Spinal cord (tissue), 10 donors: ENCODE data around the gene LRIG1. TPM values are rescaled to one million over a fixed set of nuclear protein-coding genes. Genes with fewer than 3 reads are reported as not detected.

Source experiments
- DNase-seq, 6 donors: peaks; one replicate each; pipeline versions ENCODE4 v3.0.0 to v3.0.0-alpha.2; 2013 to 2015; ENCODE audit warnings: low spot score in 6 of 6, low read depth in 4 of 6
- H3K27ac ChIP-seq: one replicate; pipeline ENCODE4 v1.5.1; 2013; ENCODE audit warnings: low read depth, low read length, control low read depth
- H3K27me3 ChIP-seq: one replicate; pipeline ENCODE4 v1.6.1; 2013; ENCODE audit warnings: low read length; ENCODE audit not compliant: control insufficient read depth, insufficient read depth
- H3K36me3 ChIP-seq: one replicate; pipeline ENCODE4 v1.6.1; 2013; ENCODE audit warnings: low read length; ENCODE audit not compliant: control insufficient read depth, insufficient read depth
- H3K4me1 ChIP-seq: one replicate; pipeline ENCODE4 v1.6.1; 2013; ENCODE audit warnings: low read length; ENCODE audit not compliant: control insufficient read depth, insufficient read depth
- H3K4me3 ChIP-seq: one replicate; pipeline ENCODE4 v1.5.1; 2013; ENCODE audit warnings: low read depth, low read length, control low read depth
- H3K9me3 ChIP-seq: one replicate; pipeline ENCODE4 v1.6.1; 2013; ENCODE audit warnings: low read length; ENCODE audit not compliant: control insufficient read depth, insufficient read depth
- WGBS: methylation state at CpG from one replicate; pipeline ENCODE4 v1.1.5; 2013; ENCODE audit warnings: missing lambda C conversion rate; ENCODE audit not compliant: insufficient coverage; 5-methylcytosine and 5-hydroxymethylcytosine counted together
- polyA plus RNA-seq, 2 donors: library from polyadenylated mRNA; unstranded; fragments of 120-200 nt; gene quantifications; one replicate each; pipeline ENCODE4 v1.2.1, GENCODE V29; 2013; ENCODE audit not compliant: insufficient read length in 2 of 2
- total RNA-seq, 2 donors: library from RNA; depleted of rRNA in 1 of 2; stranded (reverse); fragments of 120-200 nt in 1 of 2; fragments of >200 nt in 1 of 2; gene quantifications; one replicate each; pipeline versions ENCODE4 v1.2.3 to v1.2.4, GENCODE V29; 2013 to 2014
- donor health status: healthy.

LRIG1 gene
- total and polyA plus RNA-seq, 4 donors: 85.4 to 229 (median 147) TPM

DNA sequence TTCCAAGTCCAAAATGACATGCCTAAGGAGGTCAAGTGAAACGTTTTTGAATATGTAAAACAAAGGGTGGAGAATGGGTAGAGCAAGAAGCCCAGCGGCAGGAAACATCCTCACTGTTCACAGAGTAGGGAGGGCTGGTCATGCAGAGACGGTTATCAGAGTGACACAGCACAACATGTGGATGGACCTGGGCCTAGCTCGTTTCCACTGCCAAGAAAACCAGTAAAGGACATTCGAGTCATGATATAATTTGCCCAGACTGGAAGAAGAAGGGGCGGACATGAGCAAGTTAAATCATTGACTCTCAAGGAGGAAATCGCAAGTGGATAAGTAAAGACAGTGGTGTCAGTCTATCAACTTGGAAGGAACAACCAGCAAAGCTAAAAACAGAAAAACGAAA lies 89.3 kb downstream of the LRIG1 start:
- peak overlapping the region; percentile 65 for H3K27ac ChIP-seq
- no peaks in the 10 kb centered on the region for H3K9me3 ChIP-seq
- H3K36me3 ChIP-seq: peaks cover 58% of the 10 kb centered on the region
- peaks cover 67% of the 10 kb centered on the region for H3K4me1 ChIP-seq
- no peaks in the 10 kb centered on the region for H3K27me3 ChIP-seq
- WGBS: 56% methylated on average over 7 of the region's 8 CpGs
- H3K4me3 ChIP-seq: no peak overlapping the region
- no peak for DNase-seq

DNA sequence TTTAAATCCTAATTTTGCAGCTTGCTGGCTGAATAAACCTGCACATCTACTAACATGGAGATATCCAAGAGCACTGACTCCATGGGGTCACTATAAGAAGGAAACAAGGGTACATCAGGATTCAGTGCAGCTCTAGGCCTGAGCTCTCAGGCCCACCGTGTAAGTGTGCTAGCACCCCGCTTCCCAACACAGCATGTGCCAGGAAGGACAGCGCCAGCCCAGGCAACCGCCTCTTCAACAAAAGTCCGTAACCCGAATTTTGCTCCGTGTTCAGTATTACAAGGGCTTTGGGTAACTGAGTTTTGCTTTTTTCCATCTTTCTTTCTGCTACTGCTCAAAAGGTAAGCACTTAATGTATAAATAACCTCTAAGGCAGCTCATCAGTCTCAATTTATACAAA lies 89.8 kb downstream of the LRIG1 start:
- Histone ChIP-seq H3K4me3 (no peak overlapping the region), H3K27ac (peak overlapping the region; percentile 65), H3K27me3 (no peaks in the 10 kb centered on the region), H3K9me3 (no peaks in the 10 kb centered on the region), H3K4me1 (peaks cover 69% of the 10 kb centered on the region), H3K36me3 (peaks cover 62% of the 10 kb centered on the region)
- no peak for DNase-seq
- 69% methylated on average over 5 of the region's 7 CpGs for WGBS

DNA sequence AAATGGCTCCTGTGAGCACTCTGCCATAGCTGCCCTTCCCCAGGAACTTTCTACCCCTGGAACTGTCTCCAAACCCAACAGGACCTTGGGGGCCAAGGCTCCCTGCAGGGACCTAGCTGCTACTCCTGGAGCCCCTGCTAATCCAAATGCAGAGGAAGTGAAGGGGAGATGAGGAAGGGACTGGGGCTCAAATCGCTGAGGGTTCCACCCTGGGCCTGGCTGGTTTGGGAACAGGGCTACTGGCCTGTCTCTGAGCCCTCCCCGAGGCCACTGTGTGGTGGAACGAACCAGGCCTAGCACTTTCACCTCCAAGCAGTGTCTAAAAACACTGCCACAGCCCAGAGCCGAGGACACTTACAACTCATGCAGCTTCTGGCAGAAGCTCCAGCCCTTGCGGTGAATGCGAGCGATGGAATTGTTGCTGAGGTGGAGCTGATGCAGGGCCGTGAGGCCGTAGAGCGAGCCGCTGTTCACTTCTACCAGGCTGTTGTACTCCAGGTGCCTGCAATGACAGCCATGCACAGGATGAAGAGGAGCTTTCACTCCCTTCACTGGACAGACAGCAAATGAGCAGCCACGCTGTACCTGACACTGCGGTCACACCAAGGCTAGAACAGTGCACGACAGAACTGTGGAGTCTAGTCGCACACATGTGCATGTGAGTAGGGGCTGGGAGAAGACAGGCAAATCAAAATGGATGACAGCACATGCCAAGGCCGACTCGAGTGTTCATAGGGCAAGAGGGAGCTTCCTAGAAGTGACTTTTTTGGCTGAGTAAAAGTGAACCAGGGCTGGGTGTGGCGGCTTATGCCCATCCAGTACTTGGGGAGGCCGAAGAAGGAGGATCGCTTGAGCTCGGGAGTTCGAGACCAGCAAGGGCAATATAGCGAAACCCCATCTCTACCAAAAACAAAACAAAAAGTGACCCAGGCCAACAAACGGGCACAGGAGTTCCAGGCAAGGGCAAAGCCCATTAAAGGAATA lies 90.8 kb downstream of the LRIG1 start:
- H3K4me1 ChIP-seq: peaks cover 74% of the 10 kb centered on the region
- DNase-seq: no peak
- no peak overlapping the region for H3K4me3 ChIP-seq
- no peaks in the 10 kb centered on the region for H3K9me3 ChIP-seq
- H3K27ac ChIP-seq: peak overlapping the region; percentile 65
- peaks cover 67% of the 10 kb centered on the region for H3K36me3 ChIP-seq
- no peaks in the 10 kb centered on the region for H3K27me3 ChIP-seq
- WGBS: 84% methylated on average over 16 of the region's 24 CpGs

DNA sequence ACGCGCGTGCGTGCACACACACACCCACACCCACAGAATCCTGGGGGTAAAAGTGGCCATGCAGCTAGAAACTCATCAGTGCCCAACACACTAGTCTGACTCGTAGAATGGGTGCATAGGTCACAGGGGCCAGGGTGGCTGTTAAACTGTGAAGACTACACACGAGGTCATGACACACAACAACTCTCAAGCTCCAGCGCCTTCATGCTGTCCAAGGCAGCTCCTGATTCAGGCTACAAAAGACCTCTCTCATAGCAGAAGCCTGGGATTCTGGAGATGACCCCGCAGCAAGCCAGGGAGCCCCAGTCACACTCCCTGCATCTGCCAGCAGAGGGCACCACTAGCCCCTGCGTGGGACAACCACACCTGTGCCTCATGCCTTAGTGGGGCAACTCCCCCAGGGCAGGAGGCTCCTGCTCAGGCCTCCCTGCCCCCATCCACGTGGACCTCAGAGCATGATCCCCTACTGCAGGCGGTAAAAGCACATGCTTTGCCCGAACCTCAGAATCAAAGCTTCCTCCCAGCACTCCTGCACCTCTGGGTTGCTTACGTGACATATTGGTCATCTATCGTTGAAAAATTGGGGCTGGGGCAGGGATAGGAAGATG lies 93.1 kb downstream of the LRIG1 start:
- Histone ChIP-seq H3K27me3 (no peaks in the 10 kb centered on the region), H3K9me3 (no peaks in the 10 kb centered on the region), H3K27ac (peak overlapping the region; percentile 63), H3K4me1 (peaks cover 86% of the 10 kb centered on the region), H3K36me3 (peaks cover 73% of the 10 kb centered on the region), H3K4me3 (no peak overlapping the region)
- 69% methylated on average over 11 of the region's 14 CpGs for WGBS
- DNase-seq: peak in 2 of 6 donors; percentile 68 to 72

DNA sequence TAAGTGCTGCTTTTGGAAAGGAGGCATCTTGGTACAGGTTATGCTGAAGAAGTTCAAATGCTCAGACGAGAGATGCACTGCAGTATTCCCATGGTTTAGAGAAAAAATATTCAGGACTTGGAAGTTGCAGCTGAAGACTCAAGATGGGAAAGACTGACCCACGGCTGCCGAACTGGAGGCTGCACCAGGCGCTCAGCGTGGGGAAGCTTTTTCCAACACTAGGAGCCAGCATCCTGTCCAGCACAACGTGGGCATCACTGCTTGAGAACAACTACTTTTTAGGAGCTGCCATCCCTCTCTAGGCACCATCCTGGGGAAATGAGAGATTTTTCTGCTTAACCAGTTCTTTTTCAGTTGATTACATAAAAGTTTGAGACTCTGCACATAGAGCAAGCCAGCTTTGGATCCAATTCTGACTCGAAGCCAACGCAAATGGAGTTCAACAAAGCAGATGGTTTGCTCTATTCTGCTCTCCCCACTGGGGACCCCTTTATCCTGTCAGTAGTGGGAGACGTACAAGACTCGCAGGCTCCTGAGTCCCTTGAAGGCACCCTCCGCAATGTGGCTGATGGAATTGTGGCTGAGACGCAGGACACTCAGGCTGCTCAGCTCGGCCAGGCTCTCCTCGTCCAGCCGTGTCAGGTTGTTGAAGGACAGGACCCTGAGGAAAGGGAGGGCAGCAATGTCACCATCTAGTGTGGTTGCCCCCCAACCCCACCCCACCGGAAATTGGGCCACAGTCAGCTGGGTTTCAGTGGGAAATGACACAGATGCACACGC lies 93.8 kb downstream of the LRIG1 start:
- H3K27ac ChIP-seq: peak overlapping the region; percentile 63

DNA sequence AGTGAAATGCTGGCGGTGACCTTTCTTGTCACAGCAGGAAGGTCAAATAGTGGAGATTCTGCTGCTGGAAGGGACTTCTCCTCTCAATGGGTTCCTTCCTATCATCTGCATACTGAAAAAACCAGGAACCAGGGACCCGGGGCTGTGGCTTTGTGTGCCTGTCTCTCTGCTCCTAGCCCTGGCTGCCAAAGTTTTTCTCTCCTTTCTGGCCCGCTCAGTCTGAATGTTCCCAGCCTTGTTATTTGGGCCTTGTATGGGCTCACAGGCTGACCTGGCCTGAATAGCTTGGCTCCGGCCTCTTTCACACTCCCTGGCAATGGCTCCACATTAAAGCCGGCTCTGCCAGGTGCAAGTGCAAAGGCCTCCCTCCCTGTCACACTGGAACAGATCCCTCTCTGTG lies 94.7 kb downstream of the LRIG1 start:
- Histone ChIP-seq H3K27ac (peak overlapping the region; percentile 84), H3K36me3 (peaks cover 72% of the 10 kb centered on the region), H3K9me3 (no peaks in the 10 kb centered on the region), H3K4me3 (no peak overlapping the region), H3K27me3 (no peaks in the 10 kb centered on the region), H3K4me1 (peaks cover 93% of the 10 kb centered on the region)
- DNase-seq: peak in 5 of 6 donors; percentile 53 to 89 (median 62)
- 30% methylated on average over 5 of the region's 5 CpGs for WGBS

More for the DNA sequence above, 93.8 kb downstream of the LRIG1 start:
- Histone ChIP-seq H3K4me3 (no peak overlapping the region), H3K27me3 (no peaks in the 10 kb centered on the region), H3K9me3 (no peaks in the 10 kb centered on the region), H3K4me1 (peaks cover 86% of the 10 kb centered on the region), H3K36me3 (peaks cover 70% of the 10 kb centered on the region)
- WGBS: 60% methylated on average over 15 of the region's 17 CpGs
- DNase-seq: peak in 2 of 6 donors; percentile 72 to 73

DNA sequence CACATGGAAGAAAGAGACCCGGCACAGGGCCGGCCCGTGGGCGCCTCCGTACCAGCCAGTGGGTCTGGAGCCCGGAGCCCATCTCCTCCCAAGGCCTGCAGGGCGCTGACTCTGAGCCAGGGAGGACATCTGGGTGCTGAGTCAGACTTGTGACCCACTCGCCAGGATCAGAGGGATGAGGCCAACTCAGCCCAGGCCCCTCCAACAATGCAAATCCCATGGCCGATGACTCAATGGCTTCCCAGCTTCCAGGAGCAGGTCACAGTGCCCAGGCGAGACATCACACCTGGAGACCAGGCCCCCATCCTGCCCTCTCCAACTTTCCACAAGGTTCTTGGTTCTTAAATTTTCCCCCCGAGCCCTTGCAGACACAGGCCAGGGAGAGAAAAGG lies 95.1 kb downstream of the LRIG1 start:
- Histone ChIP-seq H3K4me3 (no peak overlapping the region), H3K27me3 (no peaks in the 10 kb centered on the region), H3K9me3 (no peaks in the 10 kb centered on the region), H3K36me3 (peaks cover 69% of the 10 kb centered on the region), H3K4me1 (peaks cover 93% of the 10 kb centered on the region), H3K27ac (peak overlapping the region; percentile 84)
- no peak for DNase-seq
- WGBS: 75% methylated on average over 8 of the region's 11 CpGs

DNA sequence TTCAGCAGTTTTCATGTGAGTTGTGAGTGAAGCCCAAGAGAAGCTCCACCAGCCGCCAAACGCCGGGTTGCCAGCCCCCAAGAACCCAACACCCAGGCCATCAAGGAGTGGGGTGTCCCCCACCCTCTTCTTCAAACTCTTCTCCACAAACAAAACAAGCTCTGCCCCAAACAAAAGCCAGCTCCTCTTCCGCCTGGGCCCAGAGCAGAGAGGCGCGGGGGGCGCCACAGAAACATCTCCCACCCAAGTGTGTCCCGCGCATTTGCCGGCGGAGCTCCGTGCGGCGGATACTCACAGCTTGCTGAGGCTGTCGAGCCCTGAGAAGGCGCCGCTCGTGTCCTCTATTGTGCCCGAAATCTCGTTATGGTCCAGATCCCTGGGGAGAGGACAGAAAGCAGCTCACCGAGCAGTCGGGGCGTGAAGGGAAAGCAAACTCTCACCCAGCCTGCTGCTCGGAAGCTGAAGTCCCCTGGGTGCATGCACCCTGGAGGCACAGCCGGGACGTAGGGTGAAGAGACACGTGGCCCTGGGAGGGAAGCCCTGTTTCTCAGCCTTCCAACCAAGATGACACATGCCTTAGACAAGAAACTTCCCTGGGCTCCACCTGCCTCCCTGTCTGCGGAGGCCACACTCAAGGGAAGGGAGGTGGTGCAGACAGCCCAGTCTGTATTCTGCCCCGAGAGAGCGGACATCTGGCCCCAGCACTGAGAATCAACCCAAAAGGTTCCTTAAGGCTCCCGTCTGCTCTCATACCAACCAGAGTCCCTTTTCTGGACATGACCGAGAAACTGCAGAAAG lies 95.7 kb downstream of the LRIG1 start:
- WGBS: 78% methylated on average over 28 of the region's 32 CpGs
- H3K36me3 ChIP-seq: peaks cover 68% of the 10 kb centered on the region
- H3K27me3 ChIP-seq: no peaks in the 10 kb centered on the region
- H3K9me3 ChIP-seq: no peaks in the 10 kb centered on the region
- DNase-seq: no peak
- H3K4me1 ChIP-seq: peaks cover 94% of the 10 kb centered on the region
- H3K27ac ChIP-seq: peak overlapping the region; percentile 84
- no peak overlapping the region for H3K4me3 ChIP-seq

DNA sequence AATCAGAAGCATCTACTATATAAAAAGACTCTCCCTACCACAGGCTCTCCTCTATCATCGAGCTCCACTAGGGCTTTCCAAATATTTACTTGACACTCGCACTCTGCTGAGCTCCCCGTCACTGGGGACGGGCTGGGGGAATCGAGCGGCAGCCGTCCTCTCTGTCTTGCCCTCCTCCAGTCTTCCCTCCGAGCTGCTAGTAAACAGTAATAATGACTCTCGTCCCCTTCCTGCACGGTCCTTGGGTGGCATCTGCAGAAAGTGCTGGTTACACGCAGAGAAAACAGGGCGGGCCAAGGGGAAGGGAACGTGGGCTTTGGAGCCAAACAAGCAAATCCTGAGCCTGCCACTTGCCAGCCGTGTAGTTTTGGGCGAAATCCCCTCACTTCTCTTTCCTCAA lies 96.6 kb downstream of the LRIG1 start:
- Histone ChIP-seq H3K4me3 (no peak overlapping the region), H3K4me1 (peaks cover 93% of the 10 kb centered on the region), H3K36me3 (peaks cover 68% of the 10 kb centered on the region), H3K27me3 (no peaks in the 10 kb centered on the region), H3K9me3 (no peaks in the 10 kb centered on the region), H3K27ac (peak overlapping the region; percentile 44)
- 57% methylated on average over 15 of the region's 15 CpGs for WGBS
- no peak for DNase-seq
